ENCODE measurements around the gene SLC2A13. TPM values are rescaled to one million over a fixed set of nuclear protein-coding genes. Genes with fewer than 3 reads are reported as not detected.

Gene SLC2A13
- total RNA-seq, 6 experiments from 2014 or later, result 5.2 to 11.7 (median 8.7) TPM

DNA sequence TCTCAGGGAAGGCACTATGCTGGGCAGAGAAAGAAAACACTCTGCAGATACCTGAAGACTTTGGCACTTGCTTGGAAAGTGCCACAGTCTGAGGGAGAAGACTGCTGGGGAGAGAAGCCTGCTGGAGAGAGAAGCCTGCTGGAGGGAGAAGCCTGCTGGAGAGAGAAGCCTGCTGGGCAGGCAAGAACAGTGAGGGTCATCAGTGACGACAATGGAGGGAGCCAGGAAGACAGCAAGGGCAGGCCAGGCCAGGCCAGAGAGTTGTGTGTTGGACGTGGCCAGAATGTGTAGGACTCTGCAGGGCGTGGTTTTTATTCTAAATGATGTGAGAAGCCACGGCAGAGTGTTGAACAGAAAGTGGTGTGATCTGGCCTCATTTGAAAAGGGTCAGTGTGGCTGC, 301.0 kb downstream of the SLC2A13 start:
- intact Hi-C loops (cut with DNase I), result no loop called here
- DNase-seq (no peak), ATAC-seq (peak; percentile 42 to 69 (median 60))
- Histone ChIP-seq H3K27me3 (no peaks in the 10 kb centered on the region), H3K9me3 (no peaks in the 10 kb centered on the region), H3K4me1 (peaks cover 0 to 12% (median 6%) of the 10 kb centered on the region in 4 donors), H3K36me3 (no peaks in the 10 kb centered on the region), H3K4me3 (no peak overlapping the region), H3K27ac (peak overlapping the region; percentile 7 to 70 (median 41))
- 66% methylated on average over 4 of the region's 4 CpGs for WGBS (ENCODE audit: insufficient coverage, low coverage, low lambda C conversion rate, missing lambda C conversion rate)
- TF ChIP-seq CTCF (IDR thresholded peaks at IDR 0.05) (no peak), POLR2A (IDR thresholded peaks at IDR 0.05) (no peak)

DNA sequence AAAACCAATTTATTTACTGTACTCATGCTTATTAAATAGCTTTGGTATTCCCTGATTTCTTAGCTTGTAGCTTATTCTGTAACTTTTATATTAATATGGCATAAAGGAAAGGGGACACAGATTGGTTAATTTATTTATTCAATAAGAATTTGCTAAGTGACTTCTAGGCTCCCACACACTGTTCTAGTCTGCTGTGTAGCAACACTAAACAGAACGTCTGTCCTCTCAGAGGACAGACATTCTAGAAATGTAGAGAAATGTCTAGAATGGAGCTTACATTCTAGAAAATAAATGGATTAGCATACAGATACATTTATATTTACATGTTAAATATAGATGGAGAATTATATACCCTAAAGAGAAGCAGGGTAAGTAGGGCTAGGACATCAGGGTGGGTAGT, 301.4 kb downstream of the SLC2A13 start:
- TF ChIP-seq POLR2A (IDR thresholded peaks at IDR 0.05) (no peak), CTCF (IDR thresholded peaks at IDR 0.05) (no peak)
- DNase-seq (no peak), ATAC-seq (peak; percentile 20 to 56 (median 52))
- intact Hi-C loops (cut with DNase I), result no loop called here
- Histone ChIP-seq H3K9me3 (no peaks in the 10 kb centered on the region), H3K4me3 (no peak overlapping the region), H3K27ac (peak overlapping the region; percentile 7 to 70 (median 41)), H3K27me3 (no peaks in the 10 kb centered on the region), H3K36me3 (no peaks in the 10 kb centered on the region), H3K4me1 (peaks cover 0 to 12% (median 6%) of the 10 kb centered on the region in 4 donors)
- 38% methylated on average over 1 of the region's 1 CpG for WGBS (ENCODE audit: insufficient coverage, low coverage, low lambda C conversion rate, missing lambda C conversion rate)

DNA sequence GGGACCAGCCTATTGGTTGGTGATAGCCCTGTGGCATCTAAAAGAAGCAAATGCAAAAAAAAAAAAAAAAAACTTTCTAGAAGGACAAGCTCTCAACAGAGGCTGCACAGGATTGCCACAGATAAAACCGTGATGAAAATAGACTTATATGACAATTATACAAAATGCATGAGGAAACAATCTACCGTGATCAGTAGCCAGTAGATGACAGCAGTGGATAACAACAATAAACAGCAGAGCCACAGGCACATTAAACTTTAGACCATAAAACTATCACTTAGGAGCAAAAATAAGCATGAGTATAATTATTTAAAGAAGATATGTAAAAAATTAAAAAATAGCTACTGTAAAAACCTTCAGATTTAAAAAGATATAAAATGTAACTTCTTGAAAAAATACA, 302.7 kb downstream of the SLC2A13 start:
- Histone ChIP-seq H3K36me3 (no peaks in the 10 kb centered on the region), H3K27me3 (no peaks in the 10 kb centered on the region), H3K27ac (no peak overlapping the region), H3K9me3 (no peaks in the 10 kb centered on the region), H3K4me1 (peaks cover 0 to 12% (median 6%) of the 10 kb centered on the region in 4 donors), H3K4me3 (no peak overlapping the region)
- peak; percentile 30 to 65 (median 52) for ATAC-seq
- intact Hi-C loops (cut with DNase I), result no loop called here
- TF ChIP-seq CTCF (IDR thresholded peaks at IDR 0.05) (peak in 3 of 4 donors; percentile 29 to 37 (median 34)), POLR2A (IDR thresholded peaks at IDR 0.05) (no peak)
- no peak for DNase-seq
- WGBS (ENCODE audit: insufficient coverage, low coverage, low lambda C conversion rate, missing lambda C conversion rate), result 27% methylated on average over 2 of the region's 2 CpGs

GRCh38 chr12:39798977-39799376, 306.9 kb downstream of the SLC2A13 start:
- TF ChIP-seq POLR2A (IDR thresholded peaks at IDR 0.05), result no peak
- TF ChIP-seq CTCF (IDR thresholded peaks at IDR 0.05), result no peak
- Histone ChIP-seq H3K27ac (no peak overlapping the region), H3K4me1 (no peaks in the 10 kb centered on the region), H3K4me3 (no peak overlapping the region), H3K27me3 (no peaks in the 10 kb centered on the region), H3K9me3 (no peaks in the 10 kb centered on the region), H3K36me3 (no peaks in the 10 kb centered on the region)
- WGBS (ENCODE audit: insufficient coverage, low coverage, low lambda C conversion rate, missing lambda C conversion rate), result 90% methylated on average over 4 of the region's 4 CpGs
- intact Hi-C loops (cut with DNase I), result no loop called here
- no peak for DNase-seq
- no peak for ATAC-seq

DNA sequence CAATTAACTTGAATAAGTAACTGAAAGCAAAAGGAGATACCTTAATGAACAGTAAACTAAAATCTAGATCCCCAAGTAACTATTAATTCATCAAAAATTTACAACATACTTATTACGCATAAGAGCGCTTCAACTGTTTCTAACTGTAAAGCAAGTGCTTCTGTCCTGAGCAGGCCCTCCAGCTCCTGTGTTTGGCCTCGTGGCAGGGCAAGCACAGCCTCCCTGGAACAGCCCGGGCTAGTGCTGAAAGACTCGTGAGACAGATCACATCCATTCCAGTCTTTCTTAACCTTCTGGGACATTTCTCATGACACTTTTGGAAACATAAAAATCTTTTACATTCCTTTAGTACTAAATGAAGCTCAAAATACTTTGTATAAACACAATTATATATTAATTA, 307.5 kb downstream of the SLC2A13 start:
- Histone ChIP-seq H3K4me1 (no peaks in the 10 kb centered on the region), H3K27ac (no peak overlapping the region), H3K9me3 (no peaks in the 10 kb centered on the region), H3K36me3 (no peaks in the 10 kb centered on the region), H3K4me3 (no peak overlapping the region), H3K27me3 (no peaks in the 10 kb centered on the region)
- intact Hi-C loops (cut with DNase I), result no loop called here
- WGBS (ENCODE audit: insufficient coverage, low coverage, low lambda C conversion rate, missing lambda C conversion rate), result 84% methylated on average over 5 of the region's 5 CpGs
- DNase-seq, result no peak
- no peak for ATAC-seq
- TF ChIP-seq CTCF (IDR thresholded peaks at IDR 0.05) (no peak), POLR2A (IDR thresholded peaks at IDR 0.05) (no peak)
